Hepatocyte (in vitro differentiated cells): ENCODE data around the gene FOXK1. TPM values are rescaled to one million over a fixed set of nuclear protein-coding genes. Genes with fewer than 3 reads are reported as not detected.
"Not testable (repeated sequence)": the region's sequence is repeated elsewhere in the genome, so short reads cannot be mapped to it uniquely, and the experiment has no call there.

Experiments
- DNase-seq: peaks from one replicate; pipeline ENCODE4 v3.0.0-alpha.2; 2016; ENCODE audit warnings: low spot score
- H2AFZ ChIP-seq: fragments of 200-600 bp; sonication (generic); 2 replicates; pipeline ENCODE4 v1.6.0; 2016; ENCODE audit warnings: antibody characterized with exemption, mild to moderate bottlenecking
- H3K27ac ChIP-seq: fragments of 200-600 bp; sonication (generic); 2 replicates; pipeline ENCODE4 v1.5.1; 2016; ENCODE audit warnings: mild to moderate bottlenecking
- H3K27me3 ChIP-seq: fragments of 200-600 bp; sonication (generic); 2 replicates; pipeline ENCODE4 v1.6.1; 2016
- H3K36me3 ChIP-seq: fragments of 200-600 bp; sonication (generic); replicated peaks from 2 replicates; pipeline ENCODE4 v1.5.1; 2016; ENCODE audit warnings: low read depth; ENCODE audit not compliant: insufficient read depth
- H3K4me1 ChIP-seq: fragments of 200-600 bp; sonication (generic); 2 replicates; pipeline ENCODE4 v1.5.1; 2016; ENCODE audit warnings: mild to moderate bottlenecking, moderate library complexity; ENCODE audit not compliant: insufficient read depth
- H3K4me2 ChIP-seq: fragments of 200-600 bp; sonication (generic); 2 replicates; pipeline ENCODE4 v1.6.0; 2016
- H3K4me3 ChIP-seq: fragments of 200-600 bp; sonication (generic); 2 replicates; pipeline ENCODE4 v1.5.1; 2016; ENCODE audit warnings: mild to moderate bottlenecking
- H3K79me2 ChIP-seq: fragments of 200-600 bp; sonication (generic); 2 replicates; pipeline ENCODE4 v1.6.0; 2017; ENCODE audit warnings: mild to moderate bottlenecking
- H3K9me2 ChIP-seq: fragments of 200-600 bp; sonication (generic); replicated peaks from 2 replicates; pipeline ENCODE4 v1.6.0; 2017; ENCODE audit warnings: mild to moderate bottlenecking; ENCODE audit not compliant: insufficient read depth
- H3K9me3 ChIP-seq: fragments of 200-600 bp; sonication (generic); 2 replicates; pipeline ENCODE4 v1.5.1; 2016; ENCODE audit warnings: low read depth, mild to moderate bottlenecking
- H4K20me1 ChIP-seq: fragments of 200-600 bp; sonication (generic); 2 replicates; pipeline ENCODE4 v1.6.0; 2016; ENCODE audit warnings: mild to moderate bottlenecking; ENCODE audit not compliant: insufficient read depth, poor library complexity, severe bottlenecking
- CTCF ChIP-seq: fragments of 200-600 bp; sonication (generic); IDR thresholded peaks from 2 replicates; pipeline ENCODE4 v1.5.1; 2016; ENCODE audit warnings: antibody characterized with exemption, mild to moderate bottlenecking; ENCODE audit not compliant: poor library complexity
- EZH2 ChIP-seq: fragments of 200-600 bp; sonication (generic); IDR thresholded peaks from 2 replicates; pipeline ENCODE4 v1.6.1; 2016; ENCODE audit warnings: antibody characterized with exemption, mild to moderate bottlenecking, borderline replicate concordance
- EZH2phosphoT487 ChIP-seq: fragments of 200-600 bp; sonication (generic); IDR thresholded peaks from one replicate; pipeline ENCODE4 v1.6.1; 2018; ENCODE audit warnings: antibody characterized with exemption, mild to moderate bottlenecking, low read depth, moderate library complexity; ENCODE audit not compliant: unreplicated experiment, severe bottlenecking
- WGBS: methylation state at CpG from one replicate; pipeline ENCODE4 v1.1.6; 2016; ENCODE audit warnings: low lambda C conversion rate; ENCODE audit errors: missing lambda C conversion rate; 5-methylcytosine and 5-hydroxymethylcytosine counted together
- polyA plus RNA-seq: library from polyadenylated mRNA; unstranded; fragments of >200 nt; fragmentation: Nextera tagmentation; extraction: Ambion mirVana; gene quantifications from 2 replicates; pipeline ENCODE4 v1.2.1, GENCODE V29; 2016
- total RNA-seq: library from RNA; depleted of rRNA; stranded (reverse); fragments of >200 nt; gene quantifications from 2 replicates; pipeline ENCODE4 v1.2.3, GENCODE V29; 2014

Gene FOXK1
- total and polyA plus RNA-seq, 2 experiments from 2014 or later = 8.3 to 17.8 TPM

GRCh38 chr7:4668510-4668847, 13.6 kb upstream of the FOXK1 start:
- H3K4me1 ChIP-seq = peaks cover 6% of the 10 kb centered on the region
- no peaks in the 10 kb centered on the region for H4K20me1 ChIP-seq
- WGBS = 90% methylated on average over 3 of the region's 3 CpGs
- no peak for TF ChIP-seq EZH2
- TF ChIP-seq EZH2phosphoT487 = no peak
- TF ChIP-seq CTCF = no peak
- H3K4me2 ChIP-seq = no peak overlapping the region
- H3K27ac ChIP-seq = no peak overlapping the region
- no peak for DNase-seq
- H3K27me3 ChIP-seq = no peaks in the 10 kb centered on the region
- H3K9me2 ChIP-seq = no peaks in the 10 kb centered on the region
- H3K36me3 ChIP-seq = no peaks in the 10 kb centered on the region
- H3K9me3 ChIP-seq = no peaks in the 10 kb centered on the region
- H3K79me2 ChIP-seq = no peaks in the 10 kb centered on the region
- H2AFZ ChIP-seq = no peak overlapping the region
- no peak overlapping the region for H3K4me3 ChIP-seq

DNA sequence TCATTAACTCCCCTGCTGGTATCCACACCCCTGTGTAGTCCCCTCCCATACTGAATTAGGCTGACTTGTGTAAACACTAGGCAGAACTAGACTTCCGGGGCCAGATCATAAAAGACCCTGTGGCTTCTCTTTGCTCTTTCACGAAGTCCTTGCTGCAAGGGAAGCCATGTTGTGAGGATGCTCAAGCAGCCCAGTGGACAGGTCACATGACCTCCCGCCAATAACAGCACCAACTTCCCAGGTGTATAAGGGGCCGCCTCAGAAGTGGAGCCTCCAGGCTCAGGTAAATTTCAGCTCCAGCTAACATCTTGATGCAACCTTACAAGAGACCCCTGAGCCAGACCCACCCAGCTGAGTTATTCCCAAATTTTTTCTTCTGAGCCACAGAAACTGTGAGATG, 11.3 kb upstream of the FOXK1 start:
- H2AFZ ChIP-seq = no peak overlapping the region
- no peak for TF ChIP-seq CTCF
- no peak for TF ChIP-seq EZH2
- no peaks in the 10 kb centered on the region for H4K20me1 ChIP-seq
- no peaks in the 10 kb centered on the region for H3K9me2 ChIP-seq
- no peak overlapping the region for H3K27ac ChIP-seq
- no peaks in the 10 kb centered on the region for H3K27me3 ChIP-seq
- no peak for DNase-seq
- peaks cover 5% of the 10 kb centered on the region for H3K4me1 ChIP-seq
- H3K4me3 ChIP-seq = no peak overlapping the region
- no peaks in the 10 kb centered on the region for H3K9me3 ChIP-seq
- H3K4me2 ChIP-seq = no peak overlapping the region
- WGBS = 85% methylated on average over 4 of the region's 4 CpGs
- no peaks in the 10 kb centered on the region for H3K36me3 ChIP-seq
- no peaks in the 10 kb centered on the region for H3K79me2 ChIP-seq

DNA sequence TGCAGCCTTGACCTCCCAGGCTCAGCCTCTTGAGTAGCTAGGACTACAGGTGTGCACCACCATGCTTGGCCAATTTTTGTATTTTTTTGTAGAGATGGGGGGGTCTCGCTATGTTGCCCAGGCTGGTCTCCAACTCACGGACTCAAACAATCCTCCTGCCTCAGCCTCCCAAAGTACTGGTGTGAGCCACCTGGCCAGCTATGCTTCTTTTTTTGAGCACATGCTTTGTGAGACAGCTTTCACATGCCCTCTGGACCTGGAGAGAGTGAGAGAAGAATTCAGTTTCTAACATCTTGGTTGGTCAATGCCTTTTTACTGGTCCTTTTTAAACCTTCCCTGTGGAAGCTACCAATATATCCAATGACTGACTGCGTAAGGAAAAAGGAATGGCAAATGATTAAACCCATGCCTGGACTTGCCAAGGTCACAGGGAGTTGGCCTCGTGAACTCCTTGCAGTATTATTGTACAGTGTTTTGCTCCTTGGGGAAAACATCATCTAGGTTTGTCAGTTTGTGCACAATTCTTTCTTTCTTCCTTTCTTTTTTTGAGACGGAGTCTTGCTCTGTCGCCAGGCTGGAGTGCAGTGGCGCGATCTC, 6.2 kb upstream of the FOXK1 start:
- 89% methylated on average over 8 of the region's 8 CpGs for WGBS
- no peak overlapping the region for H3K4me3 ChIP-seq

DNA sequence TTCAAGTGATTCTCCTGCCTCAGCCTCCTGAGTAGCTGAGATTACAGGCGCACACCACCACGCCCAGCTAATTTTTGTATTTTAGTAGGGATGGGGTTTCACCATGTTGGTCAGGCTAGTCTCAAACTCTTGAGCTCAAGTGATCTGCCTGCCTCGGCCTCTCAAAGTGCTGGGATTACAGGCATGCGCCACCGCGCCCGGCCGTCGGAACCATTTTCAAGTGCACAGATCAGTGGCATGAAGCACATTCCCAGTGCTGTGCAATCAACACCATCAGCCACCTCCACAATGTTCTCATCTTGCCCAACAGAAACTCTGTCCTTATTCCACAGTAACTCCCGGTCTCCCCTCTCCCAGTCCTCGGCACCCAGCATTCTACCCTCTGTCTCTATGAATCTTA, 4.6 kb upstream of the FOXK1 start:
- not testable (repeated sequence) for H3K36me3 ChIP-seq, H4K20me1 ChIP-seq, H2AFZ ChIP-seq, H3K4me1 ChIP-seq, DNase-seq, H3K27me3 ChIP-seq, H3K4me2 ChIP-seq, H3K79me2 ChIP-seq, H3K9me3 ChIP-seq, H3K27ac ChIP-seq, H3K9me2 ChIP-seq, H3K4me3 ChIP-seq
- WGBS = 94% methylated on average over 11 of the region's 11 CpGs

More for the DNA sequence above, 6.2 kb upstream of the FOXK1 start:
- no peaks in the 10 kb centered on the region for H3K36me3 ChIP-seq
- H3K79me2 ChIP-seq = no peaks in the 10 kb centered on the region
- DNase-seq = no peak
- H3K9me2 ChIP-seq = no peaks in the 10 kb centered on the region
- H3K4me1 ChIP-seq = no peaks in the 10 kb centered on the region
- no peak overlapping the region for H2AFZ ChIP-seq
- H3K27me3 ChIP-seq = no peaks in the 10 kb centered on the region
- H3K9me3 ChIP-seq = no peaks in the 10 kb centered on the region
- H4K20me1 ChIP-seq = no peaks in the 10 kb centered on the region
- H3K27ac ChIP-seq = no peak overlapping the region
- no peak overlapping the region for H3K4me2 ChIP-seq
- TF ChIP-seq EZH2 = no peak
- TF ChIP-seq EZH2phosphoT487 = no peak
- TF ChIP-seq CTCF = no peak
